K562 (cell line): ENCODE results near the gene CASP2.

Source experiments
- CREB1 ChIP-seq, 2 experiments: sonication (generic) in 1 of 2; formaldehyde crosslinking in 1 of 2; IDR thresholded peaks; 2 replicates each; pipeline versions ENCODE4 v1.6.1 to v1.8.0; 2012 to 2022; ENCODE audit warnings: inconsistent platforms in 1 of 2, mild to moderate bottlenecking in 1 of 2, missing genetic modification reagents in 1 of 2, moderate library complexity in 1 of 2
- DPF2 ChIP-seq: fragments of 450-650 bp; IDR thresholded peaks from 2 replicates; pipeline ENCODE4 v1.6.1; 2016
- FOXA1 ChIP-seq: fragments of 450-650 bp; IDR thresholded peaks from 2 replicates; pipeline ENCODE4 v1.6.1; 2016; ENCODE audit warnings: mild to moderate bottlenecking, borderline replicate concordance
- MAZ ChIP-seq, 2 experiments: fragments of 450-650 bp in 1 of 2; sonication (generic) in 1 of 2; formaldehyde crosslinking; IDR thresholded peaks in 1 of 2; conservative IDR thresholded peaks in 1 of 2; 2 replicates each; pipeline versions ENCODE4 v1.4.0 to v1.5.0; 2020; ENCODE audit warnings: mild to moderate bottlenecking in 1 of 2, missing genetic modification reagents in 1 of 2
- RAD21 ChIP-seq, 2 experiments: fragments of 250-450 bp in 1 of 2; fragments of 450-650 bp in 1 of 2; sonication (Bioruptor Pico) in 1 of 2; formaldehyde crosslinking in 1 of 2; IDR thresholded peaks in 1 of 2; conservative IDR thresholded peaks in 1 of 2; 2 replicates each; pipeline versions ENCODE4 v1.4.0 to v1.8.0; 2020 to 2022; ENCODE audit warnings: mild to moderate bottlenecking in 2 of 2, moderate library complexity in 1 of 2
- ZNF717 ChIP-seq: fragments of 250-450 bp; sonication (Bioruptor Pico); IDR thresholded peaks from 2 replicates; pipeline ENCODE4 v1.5.0; 2021

GRCh38 chr7:143303733-143304132, 15.6 kb downstream of the CASP2 start:
- TF ChIP-seq RAD21 (CRISPR knock-in tag; conservative IDR thresholded peaks at IDR 0.05 in 1 of 2, IDR thresholded peaks at IDR 0.05 in 1 of 2) (no peak), DPF2 (no peak), CREB1 (IDR thresholded peaks at IDR 0.05) (no peak), CREB1 (CRISPR knock-in tag; IDR thresholded peaks at IDR 0.05) (no peak), MAZ (CRISPR knock-in tag; conservative IDR thresholded peaks at IDR 0.05 in 1 of 2, IDR thresholded peaks at IDR 0.05 in 1 of 2) (no peak), ZNF717 (CRISPR knock-in tag) (no peak), FOXA1 (no peak)
